Measurements from ENCODE around the gene CIAO3. TPM values are rescaled to one million over a fixed set of nuclear protein-coding genes. Genes with fewer than 3 reads are reported as not detected.

Gene CIAO3
- total RNA-seq, 2 donors from 2014 or later = 39.2 to 47.1 TPM

- no peak for ATAC-seq (replicated peaks)
- H3K4me1 Mint-ChIP-seq = no peaks in the 10 kb centered on the region
- H3K36me3 Mint-ChIP-seq (ENCODE audit: low read depth) = peaks cover 11% of the 10 kb centered on the region
- no peaks in the 10 kb centered on the region for H3K9me3 Mint-ChIP-seq
- H3K27ac Mint-ChIP-seq = no peak overlapping the region
- H3K27me3 Mint-ChIP-seq = no peaks in the 10 kb centered on the region
- no peak overlapping the region for H3K4me3 Mint-ChIP-seq
Observed at GRCh38 chr16:728890-729744, 11.7 kb downstream of the CIAO3 start.

GRCh38 chr16:728131-728889 is 12.5 kb downstream of the CIAO3 start:
- Mint-ChIP-seq H3K27me3 (no peaks in the 10 kb centered on the region), H3K4me1 (no peaks in the 10 kb centered on the region), H3K36me3 (ENCODE audit: low read depth) (peaks cover 10% of the 10 kb centered on the region), H3K4me3 (no peak overlapping the region), H3K9me3 (no peaks in the 10 kb centered on the region), H3K27ac (no peak overlapping the region)
- ATAC-seq (replicated peaks) = peak; percentile 66

GRCh38 chr16:727291-727977 is 13.4 kb downstream of the CIAO3 start:
- Mint-ChIP-seq H3K9me3 (no peaks in the 10 kb centered on the region), H3K27me3 (no peaks in the 10 kb centered on the region), H3K36me3 (ENCODE audit: low read depth) (peaks cover 1% of the 10 kb centered on the region), H3K4me1 (no peaks in the 10 kb centered on the region), H3K4me3 (no peak overlapping the region), H3K27ac (no peak overlapping the region)
- ATAC-seq (replicated peaks) = peak; percentile 27

- Mint-ChIP-seq H3K27me3 (no peaks in the 10 kb centered on the region), H3K4me3 (peak within 1 kb of the TSS; percentile 55), H3K9me3 (no peaks in the 10 kb centered on the region), H3K36me3 (ENCODE audit: low read depth) (no peaks in the 10 kb centered on the region), H3K27ac (no peak within 1 kb of the TSS), H3K4me1 (no peaks in the 10 kb centered on the region)
- ATAC-seq (replicated peaks) = peak; percentile 39
Observed at GRCh38 chr16:726438-727290, 14.1 kb downstream of the CIAO3 start, which contains the start of the genes CCDC78 and HAGHL. CCDC78 (minus strand) TSS chr16:726443; CDS start chr16:726367, 76 bp downstream. HAGHL (plus strand) TSS chr16:727106; CDS start chr16:727510, 404 bp downstream.

- H3K36me3 Mint-ChIP-seq (ENCODE audit: low read depth) = no peaks in the 10 kb centered on the region
- no peaks in the 10 kb centered on the region for H3K4me1 Mint-ChIP-seq
- no peaks in the 10 kb centered on the region for H3K9me3 Mint-ChIP-seq
- ATAC-seq (replicated peaks) = no peak
- no peaks in the 10 kb centered on the region for H3K27me3 Mint-ChIP-seq
- H3K27ac Mint-ChIP-seq = no peak overlapping the region
- peak overlapping the region; percentile 55 for H3K4me3 Mint-ChIP-seq
Observed at GRCh38 chr16:726188-726437, 14.7 kb downstream of the CIAO3 start.

- Mint-ChIP-seq H3K36me3 (ENCODE audit: low read depth) (no peaks in the 10 kb centered on the region), H3K4me3 (no peak overlapping the region), H3K27ac (no peak overlapping the region), H3K9me3 (no peaks in the 10 kb centered on the region), H3K27me3 (no peaks in the 10 kb centered on the region), H3K4me1 (no peaks in the 10 kb centered on the region)
- ATAC-seq (replicated peaks) = no peak
Observed at GRCh38 chr16:725463-726187, 15.2 kb downstream of the CIAO3 start.

- Mint-ChIP-seq H3K27me3 (no peaks in the 10 kb centered on the region), H3K36me3 (ENCODE audit: low read depth) (no peaks in the 10 kb centered on the region), H3K9me3 (no peaks in the 10 kb centered on the region), H3K4me3 (no peak overlapping the region), H3K27ac (no peak overlapping the region), H3K4me1 (no peaks in the 10 kb centered on the region)
- ATAC-seq (replicated peaks) = no peak
Observed at GRCh38 chr16:725041-725376, 15.8 kb downstream of the CIAO3 start.

- Mint-ChIP-seq H3K9me3 (no peaks in the 10 kb centered on the region), H3K27ac (no peak overlapping the region), H3K4me1 (no peaks in the 10 kb centered on the region), H3K27me3 (no peaks in the 10 kb centered on the region), H3K36me3 (ENCODE audit: low read depth) (no peaks in the 10 kb centered on the region), H3K4me3 (no peak overlapping the region)
- no peak for ATAC-seq (replicated peaks)
Observed at GRCh38 chr16:724188-725040, 16.4 kb downstream of the CIAO3 start.

GRCh38 chr16:723695-724094 is 17.1 kb downstream of the CIAO3 start:
- H3K9me3 Mint-ChIP-seq = no peaks in the 10 kb centered on the region
- H3K36me3 Mint-ChIP-seq (ENCODE audit: low read depth) = no peaks in the 10 kb centered on the region
- no peak overlapping the region for H3K4me3 Mint-ChIP-seq

GRCh38 chr16:722835-723633 is 17.8 kb downstream of the CIAO3 start:
- no peak for ATAC-seq (replicated peaks)
- no peaks in the 10 kb centered on the region for H3K36me3 Mint-ChIP-seq (ENCODE audit: low read depth)
- no peaks in the 10 kb centered on the region for H3K9me3 Mint-ChIP-seq
- no peaks in the 10 kb centered on the region for H3K27me3 Mint-ChIP-seq
- H3K4me3 Mint-ChIP-seq = peak overlapping the region; percentile 34
- no peak overlapping the region for H3K27ac Mint-ChIP-seq
- no peaks in the 10 kb centered on the region for H3K4me1 Mint-ChIP-seq

More at GRCh38 chr16:723695-724094, 17.1 kb downstream of the CIAO3 start:
- no peak for ATAC-seq (replicated peaks)
- no peak overlapping the region for H3K27ac Mint-ChIP-seq
- H3K4me1 Mint-ChIP-seq = no peaks in the 10 kb centered on the region
- H3K27me3 Mint-ChIP-seq = no peaks in the 10 kb centered on the region

GRCh38 chr16:721765-722540 is 18.8 kb downstream of the CIAO3 start:
- Mint-ChIP-seq H3K9me3 (no peaks in the 10 kb centered on the region), H3K4me3 (peak overlapping the region; percentile 34), H3K36me3 (ENCODE audit: low read depth) (no peaks in the 10 kb centered on the region), H3K4me1 (no peaks in the 10 kb centered on the region), H3K27ac (no peak overlapping the region), H3K27me3 (no peaks in the 10 kb centered on the region)
- no peak for ATAC-seq (replicated peaks)

All from activated T-helper 17 cell treated with anti-CD3 and anti-CD28 coated beads, Interleukin-2, amount 50 U/mL, for 72 hours (primary cell).